GM12801 (cell line): ENCODE measurements around the gene S100A7.

Source experiments
- CTCF ChIP-seq: IDR thresholded peaks from one replicate; pipeline ENCODE4 v1.5.1; 2011; ENCODE audit warnings: control low read depth; ENCODE audit not compliant: insufficient read length; ENCODE audit errors: extremely low read depth

S100A7 gene

GRCh38 chr1:153460551-153460950 is at the start of gene S100A7:
S100A7 (minus strand) TSS chr1:153460651; CDS start chr1:153459013, 1,638 bp downstream.
- no peak for TF ChIP-seq CTCF

GRCh38 chr1:153509729-153510354 is 49.4 kb upstream of the S100A7 start:
- no peak for TF ChIP-seq CTCF

GRCh38 chr1:153509036-153509435 is 48.6 kb upstream of the S100A7 start:
- TF ChIP-seq CTCF: no peak

GRCh38 chr1:153507926-153508583 is 47.6 kb upstream of the S100A7 start:
- no peak for TF ChIP-seq CTCF

- no peak for TF ChIP-seq CTCF
These were observed 46.5 kb upstream of the S100A7 start for GRCh38 chr1:153506831-153507413.

- TF ChIP-seq CTCF: no peak
These were observed 45.9 kb upstream of the S100A7 start for GRCh38 chr1:153506386-153506785.

GRCh38 chr1:153505576-153505975 is 45.1 kb upstream of the S100A7 start:
- TF ChIP-seq CTCF: no peak
